Tongue (tissue), 2 donors: ENCODE measurements around the gene ULK1. TPM values are rescaled to one million over a fixed set of nuclear protein-coding genes. Genes with fewer than 3 reads are reported as not detected.

ENCODE experiments used
- DNase-seq: peaks from one replicate; pipeline ENCODE4 v3.0.0-alpha.2; 2015
- total RNA-seq: library from RNA; depleted of rRNA; stranded (reverse); fragments of >200 nt; gene quantifications from one replicate; pipeline ENCODE4 v1.2.3, GENCODE V29; 2014

ULK1 gene
- total RNA-seq, 1 donor from 2014 or later: 15.6 TPM

DNA sequence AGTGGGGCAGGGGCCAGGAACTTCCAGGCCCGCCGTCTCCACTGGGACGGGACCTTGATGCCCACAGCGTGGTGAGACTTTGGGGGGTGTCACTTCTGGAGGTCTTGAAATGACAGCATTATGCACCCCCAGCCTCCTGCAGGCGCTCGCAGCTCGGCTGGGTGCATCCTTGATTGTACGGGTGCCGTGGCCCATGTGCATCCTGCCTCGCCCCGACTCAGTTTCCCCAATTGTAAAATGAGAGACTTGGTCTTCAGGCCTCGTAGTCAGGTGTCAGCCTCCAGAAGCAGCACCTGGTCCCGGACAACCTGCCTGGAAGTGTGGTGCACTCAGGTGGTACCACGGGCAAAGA is 25.7 kb downstream of the ULK1 start:
- DNase-seq: no peak

DNA sequence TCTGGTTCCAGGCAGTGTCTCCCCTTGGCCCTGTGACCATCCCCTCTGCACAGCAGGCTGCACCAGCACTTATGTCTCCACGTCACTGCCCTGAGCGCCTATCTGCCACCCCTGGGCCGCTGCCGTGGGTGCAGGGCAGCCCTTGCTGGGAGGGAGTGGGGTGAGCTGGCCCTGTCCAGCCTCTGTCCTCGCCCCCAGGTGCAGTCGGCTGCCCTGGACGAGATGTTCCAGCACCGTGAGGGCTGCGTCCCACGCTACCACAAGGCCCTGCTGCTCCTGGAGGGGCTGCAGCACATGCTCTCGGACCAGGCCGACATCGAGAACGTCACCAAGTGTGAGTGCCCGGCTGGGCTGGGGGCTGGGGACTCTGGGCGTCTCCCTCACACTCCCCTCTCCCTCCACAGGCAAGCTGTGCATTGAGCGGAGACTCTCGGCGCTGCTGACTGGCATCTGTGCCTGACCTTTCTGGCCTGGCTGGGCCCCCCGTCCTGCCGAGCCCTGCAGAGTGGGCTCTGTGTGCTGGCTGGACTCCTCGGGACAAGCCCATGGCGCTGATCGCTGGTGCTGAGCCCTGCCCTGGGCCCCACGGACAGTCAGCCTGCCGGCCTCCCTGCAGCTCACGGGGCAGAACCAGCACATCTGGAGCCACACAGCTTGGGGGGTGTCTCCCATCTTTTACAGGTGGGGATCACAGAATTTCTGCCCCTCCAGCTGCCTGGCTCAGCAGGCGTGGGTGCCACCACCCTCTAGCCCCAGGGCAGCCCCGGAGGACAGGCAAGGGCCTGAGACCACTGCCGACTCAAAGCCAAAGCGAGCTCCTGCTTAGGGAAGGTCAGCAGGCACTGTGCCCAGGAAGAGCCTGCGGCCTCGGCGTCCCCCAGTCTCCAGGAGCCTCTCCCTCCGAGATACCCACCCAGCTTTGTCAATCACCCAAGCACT is 26.7 kb downstream of the ULK1 start:
- no peak for DNase-seq

DNA sequence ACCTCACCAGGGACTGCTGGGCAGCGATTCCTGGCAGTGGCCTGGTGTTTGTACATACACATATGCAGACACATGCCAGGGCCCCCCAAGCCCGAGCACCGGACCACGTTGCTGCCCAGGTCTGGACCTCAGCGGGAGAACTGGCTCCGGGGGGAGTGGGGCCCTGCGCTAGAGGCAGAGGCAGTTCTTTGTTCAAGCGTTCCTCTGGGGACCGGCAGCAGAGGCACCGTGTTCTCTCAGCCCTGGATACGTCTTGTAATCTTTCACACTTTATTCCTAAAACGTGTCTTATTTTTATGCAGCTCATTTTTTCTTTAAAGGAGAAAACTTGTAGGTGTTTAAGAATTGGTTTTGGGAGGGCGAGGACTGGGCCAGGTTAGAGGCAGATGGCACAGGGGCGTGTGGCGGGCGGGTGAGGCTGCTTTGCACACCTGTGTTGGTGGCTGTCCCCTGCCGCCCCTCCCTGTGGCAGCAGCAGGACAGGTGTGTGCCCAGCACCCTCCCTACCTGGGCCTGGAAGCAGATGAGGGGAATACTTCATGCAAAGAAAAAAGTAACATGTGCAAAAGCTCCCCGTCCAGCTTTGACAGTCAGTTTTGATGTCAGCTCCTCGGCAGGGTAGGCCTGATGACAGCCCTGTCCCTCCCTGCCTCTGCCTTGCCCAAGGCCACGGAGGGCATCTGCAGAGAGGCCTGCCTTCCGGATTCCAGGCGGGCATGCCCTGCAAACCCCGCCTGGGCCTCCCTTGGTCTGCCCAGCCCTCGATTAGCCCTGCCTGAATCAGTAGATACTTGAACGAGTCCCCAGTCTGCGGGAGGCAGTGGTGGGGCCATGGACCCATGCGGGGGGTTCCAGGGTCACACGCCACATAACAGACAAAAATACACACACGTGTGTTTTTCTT is 27.7 kb downstream of the ULK1 start:
- DNase-seq: no peak

DNA sequence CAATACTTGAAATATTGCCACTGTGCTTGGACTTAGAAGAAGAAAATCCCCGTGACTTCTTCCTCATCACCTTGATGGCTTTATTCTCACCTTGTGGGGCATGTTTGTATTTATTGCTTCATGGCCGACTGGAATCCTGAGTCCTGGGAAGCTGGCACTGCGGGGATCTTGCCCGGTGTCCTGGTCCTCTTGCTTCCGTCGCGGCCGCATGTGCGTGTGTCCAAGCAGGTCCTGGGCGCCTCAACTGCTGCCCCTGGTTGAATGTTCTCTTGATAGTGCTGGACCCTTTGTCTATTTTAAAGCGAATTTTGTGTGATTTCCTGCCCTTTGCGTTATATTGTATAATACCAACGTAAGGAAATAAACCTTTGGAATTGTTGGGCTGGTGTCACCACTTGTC is 28.4 kb downstream of the ULK1 start:
- no peak for DNase-seq

DNA sequence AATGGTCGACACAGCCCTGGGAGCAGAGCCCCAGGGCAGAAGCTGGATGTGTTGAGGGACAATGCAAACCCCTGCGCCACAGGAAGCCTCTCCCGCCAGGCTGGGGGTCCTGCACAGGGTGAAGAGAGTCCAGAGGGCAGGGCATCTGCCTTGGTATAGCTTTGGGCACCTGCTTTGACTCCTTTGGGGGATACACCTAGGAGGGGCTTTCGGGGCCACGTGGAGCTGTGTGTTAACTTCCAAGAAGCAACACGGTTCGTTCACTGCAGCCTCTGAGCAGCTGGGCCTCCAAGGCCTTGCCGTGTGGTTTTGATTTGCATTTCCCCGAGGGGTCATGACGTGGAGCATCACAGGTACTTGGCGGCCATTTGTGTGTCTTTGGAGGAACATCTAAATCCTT is 28.8 kb downstream of the ULK1 start:
- peak; percentile 25 for DNase-seq

DNA sequence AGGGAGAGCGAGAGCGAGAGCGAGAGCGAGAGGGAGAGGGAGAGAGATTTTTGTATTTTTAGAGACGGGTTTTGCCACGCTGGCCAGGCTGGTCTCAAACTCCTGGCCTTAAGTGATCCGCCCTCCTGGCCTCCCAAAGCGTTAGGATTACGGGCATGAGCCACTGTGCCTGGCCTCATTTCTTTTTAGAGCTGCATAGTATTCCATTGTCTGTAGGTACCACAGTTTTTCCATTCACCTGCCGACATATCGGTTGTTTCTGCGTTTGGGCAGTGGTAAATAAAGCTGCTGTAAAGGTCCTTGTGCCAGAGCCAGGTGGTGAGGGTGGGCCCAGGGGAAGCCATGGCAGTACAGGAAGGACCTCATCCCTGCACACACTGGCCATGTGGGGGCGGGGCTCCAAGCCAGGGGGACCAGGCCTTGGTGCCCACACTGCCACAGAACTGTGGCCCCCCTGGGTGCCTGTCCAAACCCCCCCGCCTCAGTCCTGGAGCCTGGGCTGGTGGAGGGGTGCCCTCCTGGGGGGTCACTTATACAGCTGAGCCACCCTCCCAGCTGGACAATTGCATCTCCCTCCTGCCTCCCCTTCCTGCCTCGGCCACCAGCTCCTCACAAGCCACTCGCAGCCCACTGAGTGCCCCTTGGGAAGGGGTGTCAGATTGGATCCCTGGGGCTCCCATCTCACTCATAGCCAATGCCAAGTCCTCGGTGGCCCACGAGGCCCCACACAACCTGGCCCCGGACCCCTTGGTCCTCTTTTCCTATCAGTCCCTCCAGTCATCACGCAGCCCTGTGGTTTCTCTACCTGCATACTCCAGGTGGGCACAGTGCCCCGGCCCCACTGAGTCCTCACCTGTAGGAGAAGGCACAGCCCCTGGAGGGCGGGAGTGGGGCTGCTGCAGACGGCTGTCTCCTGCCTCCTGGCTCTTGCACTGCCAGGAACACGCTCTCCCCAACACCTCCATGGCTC is 33.0 kb downstream of the ULK1 start:
- DNase-seq: no peak

DNA sequence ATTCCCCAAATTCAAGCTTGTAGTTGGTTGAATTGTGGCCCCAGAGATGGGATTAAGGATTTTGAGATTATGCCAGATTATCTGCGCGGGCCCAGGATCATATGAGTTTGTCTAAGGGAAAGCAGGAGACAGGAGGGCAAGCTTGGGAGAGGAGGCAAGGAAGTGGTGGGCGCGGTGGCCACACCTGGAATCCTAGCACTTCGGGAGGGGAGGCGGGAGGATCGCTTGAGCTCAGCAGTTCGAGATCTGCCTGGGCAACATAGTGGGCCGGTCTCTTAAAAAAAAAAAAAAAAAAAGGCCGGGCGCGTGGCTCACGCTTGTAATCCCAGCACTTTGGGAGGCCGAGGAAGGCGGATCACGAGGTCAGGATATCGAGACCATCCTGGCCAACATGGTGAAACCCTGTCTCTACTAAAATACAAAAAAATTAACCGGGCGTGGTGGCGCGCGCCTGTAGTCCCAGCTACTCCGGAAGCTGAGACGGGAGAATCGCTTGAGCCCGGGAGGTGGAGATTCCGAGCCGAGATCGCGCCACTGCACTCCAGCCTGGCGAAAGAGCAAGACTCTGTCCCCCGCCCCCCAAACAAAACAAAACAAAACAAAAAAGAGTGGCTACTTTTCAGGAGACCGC is 33.8 kb downstream of the ULK1 start:
- no peak for DNase-seq

DNA sequence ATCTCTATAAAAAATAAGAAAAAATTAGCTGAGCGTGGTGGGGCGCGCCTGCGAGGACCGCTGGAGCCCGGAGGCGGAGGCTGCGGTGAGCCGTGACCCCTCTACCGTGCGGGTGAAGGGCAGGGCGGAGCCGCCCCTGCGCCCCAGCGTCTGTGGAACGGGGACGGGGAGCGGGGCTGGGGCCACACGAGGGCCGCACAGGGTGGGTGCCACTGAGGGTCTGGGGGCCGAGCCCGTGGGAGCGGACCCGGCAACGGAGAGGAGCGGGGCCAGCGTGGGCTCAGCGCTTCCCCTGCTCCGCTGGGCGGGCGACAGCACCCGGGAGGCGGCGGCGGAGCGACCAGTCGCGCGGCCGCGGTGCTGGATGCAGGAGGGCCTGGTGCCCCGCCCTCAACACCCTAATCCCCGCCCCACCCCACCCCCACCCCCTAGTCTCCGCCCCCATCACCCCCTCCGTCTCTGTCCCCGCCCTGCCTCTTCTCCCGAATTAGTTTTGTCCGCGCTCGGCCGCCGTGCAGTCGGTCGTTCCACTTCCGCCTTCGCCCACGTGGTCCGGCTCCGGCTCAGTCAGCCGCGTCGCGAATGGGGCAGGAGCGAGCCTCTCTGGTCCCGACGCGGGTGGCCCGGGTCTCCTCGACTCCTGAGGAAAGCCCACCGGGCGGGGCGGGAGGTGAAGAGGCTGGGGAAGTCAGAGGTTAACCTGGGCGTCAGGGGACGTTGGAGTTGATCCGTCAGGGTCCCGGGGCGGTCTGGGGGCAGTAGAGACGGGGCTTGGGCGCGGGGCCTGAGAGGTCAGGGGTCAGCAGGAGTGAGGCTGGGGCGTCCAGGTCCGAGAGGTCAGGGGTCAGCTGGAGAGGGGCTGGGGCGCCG is 34.5 kb downstream of the ULK1 start, which contains the start of gene PUS1:
TSS of gene PUS1 (plus strand) at position 566 of the 870 bp plus-strand sequence. CDS start 447 bp downstream, outside the sequence.
- peak; percentile 98 for DNase-seq

DNA sequence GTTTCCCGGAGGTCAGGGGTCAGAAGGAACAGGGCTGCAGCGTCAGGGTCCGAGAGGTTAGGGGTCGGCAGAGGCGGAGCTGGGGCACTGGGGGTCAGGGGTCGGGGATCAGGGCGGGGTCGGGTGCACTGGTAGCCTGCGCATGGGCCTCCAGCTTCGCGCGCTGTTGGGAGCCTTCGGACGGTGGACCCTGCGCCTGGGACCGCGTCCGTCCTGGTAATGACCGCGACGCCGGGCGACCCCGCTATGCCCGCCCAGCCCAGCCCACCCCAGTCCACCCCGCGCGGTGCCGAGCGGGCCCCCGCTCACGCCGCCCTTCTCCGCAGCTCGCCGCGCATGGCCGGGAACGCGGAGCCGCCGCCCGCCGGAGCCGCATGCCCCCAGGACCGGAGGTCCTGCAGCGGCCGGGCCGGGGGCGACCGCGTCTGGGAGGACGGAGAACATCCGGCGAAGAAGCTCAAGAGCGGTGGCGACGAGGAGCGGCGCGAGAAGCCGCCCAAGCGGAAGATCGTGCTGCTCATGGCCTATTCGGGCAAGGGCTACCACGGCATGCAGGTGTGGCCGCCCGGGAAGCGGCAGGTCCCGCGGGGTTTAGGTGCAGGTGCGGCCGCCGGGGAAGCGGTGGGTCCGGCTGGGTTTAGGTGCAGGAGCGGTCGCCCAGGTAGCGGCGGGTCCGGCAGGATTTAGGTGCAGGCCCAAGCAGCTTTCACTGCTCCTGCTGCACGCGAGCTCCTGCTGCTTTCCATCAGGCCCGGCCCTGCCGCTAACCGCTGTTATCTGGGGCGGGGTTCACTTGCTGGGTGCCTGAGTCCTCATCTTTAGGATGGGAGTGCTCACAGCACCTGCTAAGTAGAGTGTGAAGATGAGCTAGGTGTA is 35.4 kb downstream of the ULK1 start:
- no peak for DNase-seq

DNA sequence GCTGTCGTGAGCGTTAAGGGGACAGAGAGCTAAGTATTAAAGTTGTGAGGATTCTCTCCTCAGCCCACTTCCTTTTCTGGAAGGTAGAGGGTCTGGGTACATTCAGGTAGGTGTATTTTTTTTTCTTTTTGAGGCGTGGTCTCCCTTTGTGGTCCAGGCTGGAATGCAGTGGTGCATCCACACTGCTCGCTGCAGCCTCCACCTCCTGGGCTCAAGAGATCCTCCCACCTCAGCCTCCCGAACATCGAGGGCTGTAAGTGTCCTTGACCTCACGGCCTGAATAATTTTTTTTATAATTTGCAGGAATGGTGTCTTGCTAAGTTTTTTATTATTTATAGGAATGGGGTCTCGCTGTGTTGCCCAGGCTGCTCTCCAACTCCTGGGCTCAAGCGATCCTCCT is 36.1 kb downstream of the ULK1 start:
- DNase-seq: no peak

DNA sequence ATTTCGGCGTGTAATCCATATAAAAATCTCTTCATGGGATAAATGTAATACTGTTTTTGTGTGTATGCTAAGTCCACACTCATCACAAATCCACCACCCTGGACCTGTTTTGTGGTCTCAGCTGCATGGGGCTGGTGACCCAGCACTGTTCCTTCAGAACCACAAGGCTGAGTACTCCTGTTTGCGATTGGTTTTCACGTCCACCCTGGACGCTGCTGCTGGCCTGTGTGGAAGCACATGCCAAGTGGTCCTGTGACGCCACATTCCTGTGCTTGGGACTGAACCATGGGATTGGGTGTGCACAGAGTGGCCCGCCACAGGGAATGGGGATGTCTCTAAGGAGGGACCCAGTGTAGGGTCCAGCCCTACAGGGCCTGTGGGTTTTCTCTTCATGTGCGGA is 39.0 kb downstream of the ULK1 start:
- DNase-seq: no peak

DNA sequence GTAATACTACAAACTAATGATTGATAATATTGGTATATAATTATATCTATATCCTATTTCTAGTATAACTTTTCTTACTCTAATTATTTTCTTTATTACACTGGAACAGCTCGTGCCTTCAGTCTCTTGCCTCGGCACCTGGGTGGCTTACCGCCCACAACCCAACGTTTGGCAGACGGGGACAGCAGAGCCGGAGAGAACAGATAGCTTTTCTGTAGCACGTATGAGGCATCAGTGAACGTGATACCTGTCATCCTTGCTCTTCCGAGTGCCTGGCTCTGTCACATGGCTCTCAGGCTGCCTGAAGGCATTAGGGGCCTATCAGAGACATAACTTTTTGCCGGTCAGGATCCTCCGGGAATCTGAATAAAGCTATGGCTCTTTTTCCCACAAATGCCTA is 40.1 kb downstream of the ULK1 start:
- DNase-seq: no peak

DNA sequence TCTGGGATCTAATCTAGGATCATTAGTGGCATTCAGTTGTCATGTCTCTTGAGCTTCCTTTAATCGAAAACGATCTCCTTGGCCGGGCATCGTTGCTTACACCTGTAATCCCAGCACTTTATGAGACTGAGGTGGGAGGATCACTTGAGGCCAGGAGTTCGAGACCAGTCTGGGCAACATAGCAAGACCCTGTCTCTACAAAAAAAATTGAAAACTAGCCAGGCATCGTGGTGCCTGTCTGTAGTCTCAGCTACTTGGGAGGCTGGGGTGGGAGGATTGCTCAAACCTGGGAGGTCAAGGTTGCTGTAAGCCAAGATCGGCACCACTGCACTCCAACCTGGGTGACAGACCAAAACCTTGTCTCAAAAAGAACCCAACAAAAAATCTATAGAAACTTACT is 43.7 kb downstream of the ULK1 start:
- DNase-seq: no peak

DNA sequence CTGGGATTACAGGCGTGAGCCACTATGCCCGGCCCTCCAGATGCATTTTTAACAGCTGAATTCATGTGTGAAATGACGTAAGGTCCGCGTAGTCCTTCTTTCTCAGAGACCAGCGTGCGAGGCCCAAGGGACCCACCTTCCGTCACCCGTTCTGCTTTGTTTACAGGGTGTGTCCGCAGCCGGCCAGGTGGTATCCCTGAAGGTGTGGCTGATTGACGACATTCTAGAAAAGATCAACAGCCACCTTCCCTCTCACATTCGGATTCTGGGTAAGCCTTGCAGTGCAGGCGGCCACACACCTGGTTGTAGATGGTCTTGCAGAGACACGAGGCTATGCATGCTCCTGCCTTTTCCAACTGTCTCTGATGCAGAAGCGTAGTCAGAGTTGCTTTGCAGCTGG is 44.6 kb downstream of the ULK1 start:
- peak; percentile 35 for DNase-seq

DNA sequence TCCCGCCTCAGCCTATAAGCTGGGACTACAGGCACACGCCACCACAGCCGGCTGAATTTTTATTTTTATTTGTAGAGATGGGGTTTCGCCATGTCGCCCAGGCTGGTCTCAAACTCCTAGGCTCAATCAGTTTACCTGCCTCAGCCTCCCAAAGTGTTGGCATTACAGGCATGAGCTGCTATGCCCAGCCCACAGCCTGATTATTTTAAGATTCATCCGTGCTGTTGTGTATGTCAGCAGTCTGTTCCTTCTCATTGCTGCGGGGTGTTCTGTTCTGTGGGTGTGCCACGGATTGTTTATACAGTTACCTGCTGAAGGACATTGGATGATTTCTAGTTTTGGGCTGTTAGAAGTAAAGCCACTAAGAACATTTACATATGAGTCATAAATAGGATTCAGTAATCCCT is 45.7 kb downstream of the ULK1 start:
- DNase-seq: no peak

DNA sequence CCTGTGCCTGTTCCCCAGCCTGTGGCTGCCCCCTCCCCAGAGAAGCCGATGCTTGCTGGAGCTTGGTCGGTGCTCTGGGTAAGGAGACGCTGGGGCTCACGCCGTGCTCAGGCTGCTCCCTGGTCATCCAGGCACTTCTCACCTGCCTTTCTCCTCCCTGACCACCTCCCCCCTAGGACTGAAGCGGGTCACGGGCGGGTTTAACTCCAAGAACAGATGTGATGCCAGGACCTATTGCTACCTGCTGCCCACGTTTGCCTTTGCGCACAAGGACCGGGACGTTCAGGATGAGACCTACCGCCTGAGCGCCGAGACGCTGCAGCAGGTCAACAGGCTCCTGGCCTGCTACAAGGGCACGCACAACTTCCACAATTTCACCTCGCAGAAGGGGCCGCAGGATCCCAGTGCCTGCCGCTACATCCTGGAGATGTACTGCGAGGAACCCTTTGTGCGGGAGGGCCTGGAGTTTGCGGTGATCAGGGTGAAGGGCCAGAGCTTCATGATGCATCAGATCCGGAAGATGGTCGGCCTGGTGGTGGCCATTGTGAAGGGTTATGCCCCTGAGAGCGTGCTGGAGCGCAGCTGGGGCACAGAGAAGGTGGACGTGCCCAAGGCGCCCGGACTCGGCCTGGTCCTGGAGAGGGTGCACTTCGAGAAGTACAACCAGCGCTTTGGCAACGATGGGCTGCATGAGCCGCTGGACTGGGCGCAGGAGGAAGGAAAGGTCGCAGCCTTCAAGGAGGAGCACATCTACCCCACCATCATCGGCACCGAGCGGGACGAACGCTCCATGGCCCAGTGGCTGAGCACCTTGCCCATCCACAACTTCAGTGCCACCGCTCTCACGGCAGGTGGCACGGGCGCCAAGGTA is 46.9 kb downstream of the ULK1 start:
- no peak for DNase-seq

DNA sequence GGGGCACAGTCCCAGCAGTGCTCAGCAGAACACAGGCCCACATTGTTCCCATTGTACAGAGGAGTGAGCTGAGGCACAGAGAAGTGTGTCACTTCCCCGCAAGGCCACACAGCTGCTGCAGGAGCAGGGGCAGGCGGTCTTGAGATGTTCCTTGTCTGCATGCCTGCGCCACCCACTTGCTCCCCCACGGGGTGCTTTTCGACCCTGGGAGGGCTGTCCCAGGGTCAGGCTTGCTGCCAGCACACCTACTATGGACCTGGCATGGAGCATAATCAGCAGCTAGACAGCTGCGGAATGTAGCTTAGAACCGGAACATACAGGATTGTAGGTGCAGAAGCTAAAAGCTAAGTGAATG is 47.5 kb downstream of the ULK1 start:
- no peak for DNase-seq

DNA sequence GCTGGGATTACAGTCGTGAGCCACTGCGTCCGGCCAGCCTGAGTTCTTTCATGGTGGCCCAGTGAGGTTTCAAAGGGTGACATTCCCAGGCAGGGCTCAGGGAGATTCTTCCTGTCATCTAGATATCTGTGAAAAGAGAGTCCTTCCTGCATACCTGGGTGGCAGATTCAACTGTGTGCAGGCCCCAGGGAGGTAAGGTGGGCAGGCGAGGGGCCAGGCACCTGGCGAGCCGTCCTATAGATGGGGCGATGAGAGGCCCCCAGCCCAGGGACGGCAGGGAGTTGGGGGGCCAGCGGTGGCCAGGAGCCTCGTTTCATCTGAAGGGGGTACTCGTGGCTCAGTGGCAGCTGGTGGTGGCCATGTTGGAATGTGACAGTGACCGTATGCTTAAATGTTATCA is 48.2 kb downstream of the ULK1 start:
- no peak for DNase-seq

DNA sequence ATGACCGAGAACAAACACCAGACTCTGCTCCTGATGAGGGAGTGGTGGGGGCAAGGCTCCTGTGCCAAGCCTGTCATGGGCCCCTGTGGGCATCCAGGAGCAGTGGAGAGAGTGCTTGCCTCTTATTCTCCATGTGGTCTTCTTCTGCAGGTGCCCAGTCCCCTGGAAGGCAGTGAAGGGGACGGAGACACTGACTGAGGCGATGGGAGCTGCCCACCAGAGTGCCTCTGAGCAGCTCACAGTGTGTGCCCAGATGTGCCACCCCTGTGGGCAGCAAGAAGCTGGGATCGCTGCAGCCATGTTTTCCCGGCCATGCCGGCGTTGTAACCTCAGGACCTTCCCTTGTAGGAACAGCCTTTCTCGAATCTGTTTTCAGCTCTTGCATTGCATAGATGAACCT is 49.0 kb downstream of the ULK1 start:
- no peak for DNase-seq
